K562 (cell line): Measurements from ENCODE around the gene LY6G5B. TPM values are rescaled to one million over a fixed set of nuclear protein-coding genes. Genes with fewer than 3 reads are reported as not detected.

ENCODE experiments used
- ADNP ChIP-seq: fragments of 200-800 bp; sonication (Bioruptor generic); IDR thresholded peaks from 2 replicates; pipeline ENCODE4 v1.6.1; 2016; ENCODE audit warnings: missing genetic modification characterization, missing compliant biosample characterization
- ARID1B ChIP-seq: fragments of 450-650 bp; IDR thresholded peaks from 2 replicates; pipeline ENCODE4 v1.6.1; 2016; ENCODE audit warnings: antibody characterized with exemption, mild to moderate bottlenecking, inconsistent platforms
- ATF3 ChIP-seq, 2 experiments: fragments of 450-650 bp in 1 of 2; sonication (generic) in 1 of 2; formaldehyde crosslinking in 1 of 2; IDR thresholded peaks in 1 of 2; conservative IDR thresholded peaks in 1 of 2; 2 replicates each; pipeline versions ENCODE4 v1.6.1 to v1.8.1; 2016 to 2023; ENCODE audit warnings: mild to moderate bottlenecking in 2 of 2, moderate library complexity in 2 of 2, inconsistent platforms in 1 of 2, missing genetic modification reagents in 1 of 2
- BMI1 ChIP-seq: fragments of 150-350 bp; IDR thresholded peaks from 2 replicates; pipeline ENCODE4 v1.6.1; 2014; ENCODE audit warnings: low read length
- BRD4 ChIP-seq: fragments of 200-600 bp; sonication (generic); IDR thresholded peaks from 2 replicates; pipeline ENCODE4 v1.6.1; 2017; ENCODE audit warnings: inconsistent platforms
- CEBPB ChIP-seq: fragments of 450-650 bp; IDR thresholded peaks from 2 replicates; pipeline ENCODE4 v1.6.1; 2016; ENCODE audit warnings: missing genetic modification characterization, missing compliant biosample characterization
- CTCFL ChIP-seq: IDR thresholded peaks from 2 replicates; pipeline ENCODE4 v1.6.1; 2011; ENCODE audit warnings: borderline replicate concordance, low read depth, mild to moderate bottlenecking, moderate library complexity, low read length; ENCODE audit not compliant: insufficient read depth, poor library complexity, severe bottlenecking
- ETS1 ChIP-seq: conservative IDR thresholded peaks from 2 replicates; pipeline ENCODE4 v1.6.1; 2011; ENCODE audit warnings: low read depth, mild to moderate bottlenecking, low read length; ENCODE audit not compliant: control insufficient read depth
- ETS2 ChIP-seq: IDR thresholded peaks from 2 replicates; pipeline ENCODE4 v1.6.1; 2016; ENCODE audit warnings: borderline replicate concordance, missing genetic modification characterization, mild to moderate bottlenecking, moderate library complexity, missing compliant biosample characterization; ENCODE audit not compliant: poor library complexity, severe bottlenecking
- FOXM1 ChIP-seq, 2 experiments: fragments of 450-650 bp in 1 of 2; sonication (generic) in 1 of 2; formaldehyde crosslinking in 1 of 2; IDR thresholded peaks; 2 replicates each; pipeline versions ENCODE4 v1.6.1 to v1.9.0; 2017 to 2022; ENCODE audit warnings: low read depth in 2 of 2, mild to moderate bottlenecking in 2 of 2, missing genetic modification reagents in 1 of 2, moderate library complexity in 1 of 2
- MCM3 ChIP-seq: fragments of 450-650 bp; IDR thresholded peaks from 2 replicates; pipeline ENCODE4 v1.6.1; 2016
- MEF2A ChIP-seq: IDR thresholded peaks from 2 replicates; pipeline ENCODE4 v1.6.1; 2011; ENCODE audit warnings: low read depth, mild to moderate bottlenecking, low read length, moderate library complexity; ENCODE audit not compliant: control insufficient read depth
- NEUROD1 ChIP-seq: fragments of 150-350 bp; IDR thresholded peaks from 2 replicates; pipeline ENCODE4 v1.6.1; 2014; ENCODE audit warnings: borderline replicate concordance, low read length, low read depth; ENCODE audit not compliant: partially characterized antibody
- PHB ChIP-seq: fragments of 250-450 bp; sonication (Bioruptor Pico); IDR thresholded peaks from 2 replicates; pipeline ENCODE4 v1.5.0; 2021
- POLR2AphosphoS5 ChIP-seq: IDR thresholded peaks from 2 replicates; pipeline ENCODE4 v1.6.1; 2011; ENCODE audit warnings: mild to moderate bottlenecking, low read depth, low read length, moderate library complexity; ENCODE audit not compliant: control insufficient read depth, insufficient read depth
- SIRT6 ChIP-seq: IDR thresholded peaks from one replicate; pipeline ENCODE4 v1.6.1; 2012; ENCODE audit warnings: low read depth, mild to moderate bottlenecking, control low read depth, inconsistent platforms, low read length, moderate library complexity
- SLC30A9 ChIP-seq: fragments of 250-450 bp; sonication (Bioruptor Pico); IDR thresholded peaks from 2 replicates; pipeline ENCODE4 v1.8.0; 2022; ENCODE audit warnings: mild to moderate bottlenecking, moderate library complexity
- SNRNP70 ChIP-seq: fragments of 200-400 bp; formaldehyde crosslinking; optimal IDR thresholded peaks from 2 replicates; pipeline ENCODE3; 2017; ENCODE audit warnings: low read depth, low read length
- SRSF3 ChIP-seq: fragments of 200-400 bp; formaldehyde crosslinking; IDR thresholded peaks from 2 replicates; pipeline ENCODE4 v1.6.1; 2016; ENCODE audit warnings: mild to moderate bottlenecking, low read length, moderate library complexity; ENCODE audit not compliant: insufficient read depth
- ZNF79 ChIP-seq: fragments of 250-450 bp; sonication (Bioruptor Pico); IDR thresholded peaks from 2 replicates; pipeline ENCODE4 v1.4.0; 2020; ENCODE audit warnings: low read depth, mild to moderate bottlenecking, moderate library complexity
- polyA plus RNA-seq, 8 experiments: library from polyadenylated mRNA; depleted of rRNA in 4 of 8; stranded (reverse) in 5 of 8; unstranded in 3 of 8; fragments of >200 nt; fragmentation: Nextera tagmentation in 2 of 8; fragmentation: Illumina TruSeq in 1 of 8; extraction: Ambion mirVana in 2 of 8; extraction: Trizol in 1 of 8; gene quantifications; 2 replicates each; pipeline versions ENCODE4 v1.2.1 to v1.2.3, GENCODE V29; 2011 to 2014; ENCODE audit warnings: inconsistent platforms in 1 of 8, missing spikeins in 1 of 8
- total RNA-seq, 7 experiments: library from RNA; depleted of rRNA in 6 of 7; stranded (reverse); fragments of >200 nt in 6 of 7; fragmentation: Illumina TruSeq in 2 of 7; extraction: Trizol in 2 of 7; gene quantifications; 2 replicates each; pipeline versions ENCODE4 v1.2.1 to v1.2.3, GENCODE V29; 2011 to 2021; ENCODE audit warnings: low replicate concordance in 1 of 7

The LY6G5B gene
- total and polyA plus RNA-seq, 9 of the 15 experiments (the other 6 are each of a cell fraction or from before 2014, with no cell fraction given) = 6.0 to 27.0 (median 7.5) TPM

- TF ChIP-seq ZNF79 (CRISPR knock-in tag) (no peak), POLR2AphosphoS5 (peak; percentile 79), PHB (CRISPR knock-in tag) (peak; percentile 53; the same call in 1 of the 2 replicates), ARID1B (peak; percentile 51; the same call in 1 of the 2 replicates), CEBPB (no peak), ETS2 (tag) (no peak), ATF3 (IDR thresholded peaks at IDR 0.05) (no peak), ATF3 (CRISPR knock-in tag; conservative IDR thresholded peaks at IDR 0.05) (no peak), SLC30A9 (CRISPR knock-in tag) (no peak), FOXM1 (IDR thresholded peaks at IDR 0.05; ENCODE audit: low read depth) (no peak), FOXM1 (CRISPR knock-in tag; IDR thresholded peaks at IDR 0.05; ENCODE audit: low read depth) (no peak), MCM3 (no peak), NEUROD1 (no peak), BMI1 (no peak), SRSF3 (peak; percentile 88), CTCFL (peak; percentile 1), ADNP (tag) (no peak), MEF2A (no peak), BRD4 (peak; percentile 99), ETS1 (peak; percentile 87), SNRNP70 (no peak), SIRT6 (no peak)
Observed at GRCh38 chr6:31620586-31621319, 49.0 kb upstream of the LY6G5B start, which contains the start of gene PRRC2A (continued).
